ENCODE data around the gene SLC1A2.

SLC1A2 gene

DNA sequence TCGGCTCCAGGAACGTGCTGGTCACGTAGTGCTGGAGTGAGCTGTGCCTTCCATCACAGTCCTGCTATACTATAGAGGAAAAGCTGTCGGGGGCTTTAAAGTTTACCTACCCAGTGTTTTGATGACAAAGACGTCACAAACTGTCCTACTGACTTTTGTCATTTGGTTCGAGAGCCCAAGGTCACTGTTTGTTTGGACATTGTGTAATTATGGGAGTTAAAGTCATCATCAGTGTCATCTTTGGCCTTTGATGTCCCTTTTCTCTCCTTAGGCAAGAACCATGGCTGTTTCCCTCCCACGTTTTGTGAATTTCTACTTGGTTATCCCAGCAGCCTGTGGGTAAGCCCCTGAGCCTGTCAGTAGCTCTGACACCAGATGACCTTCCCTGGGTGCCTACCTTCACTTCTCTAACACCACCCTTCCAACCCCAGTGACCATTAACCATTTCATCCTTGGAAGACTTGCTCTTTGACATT is 59.3 kb downstream of the SLC1A2 start:
- intact Hi-C loops (cut with micrococcal nuclease) = no loop called here
- peak overlapping the region; percentile 53 for H3K27ac Mint-ChIP-seq
- no peaks in the 10 kb centered on the region for H3K27me3 Mint-ChIP-seq
- no peaks in the 10 kb centered on the region for H3K36me3 Mint-ChIP-seq (ENCODE audit: low read depth)
- H3K9me3 Mint-ChIP-seq = no peaks in the 10 kb centered on the region
- H3K4me3 Mint-ChIP-seq = no peak overlapping the region
- H3K4me1 Mint-ChIP-seq (ENCODE audit: low read depth) = peaks cover 38% of the 10 kb centered on the region

- Mint-ChIP-seq H3K4me1 (ENCODE audit: low read depth) (peaks cover 38% of the 10 kb centered on the region), H3K27ac (peak overlapping the region; percentile 53), H3K27me3 (no peaks in the 10 kb centered on the region), H3K9me3 (no peaks in the 10 kb centered on the region), H3K36me3 (ENCODE audit: low read depth) (no peaks in the 10 kb centered on the region), H3K4me3 (no peak overlapping the region)
- intact Hi-C loops (cut with micrococcal nuclease) = no loop called here
Measured at GRCh38 chr11:35359321-35360054, 59.9 kb downstream of the SLC1A2 start.

DNA sequence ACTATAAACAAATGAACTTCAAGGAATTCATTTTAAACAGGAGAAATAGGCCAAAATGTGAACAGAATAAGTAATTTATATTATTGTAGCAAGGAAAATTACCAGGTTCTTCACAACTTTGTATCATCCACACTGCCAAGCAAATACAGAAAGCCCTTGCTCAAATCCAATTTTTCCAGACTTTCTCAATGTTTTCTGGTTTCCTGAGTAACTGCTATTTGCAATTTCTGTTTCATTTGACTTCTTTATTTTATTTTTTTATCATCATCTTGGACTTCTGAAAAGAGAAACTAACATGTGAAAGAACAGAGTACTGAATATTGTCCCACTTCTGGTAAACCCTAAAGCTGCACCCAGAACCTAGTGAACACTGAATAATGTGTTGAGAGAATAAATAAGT is 61.0 kb downstream of the SLC1A2 start:
- Mint-ChIP-seq H3K4me3 (no peak overlapping the region), H3K27me3 (no peaks in the 10 kb centered on the region), H3K9me3 (no peaks in the 10 kb centered on the region), H3K36me3 (ENCODE audit: low read depth) (no peaks in the 10 kb centered on the region), H3K4me1 (ENCODE audit: low read depth) (peaks cover 31% of the 10 kb centered on the region), H3K27ac (no peak overlapping the region)
- intact Hi-C loops (cut with micrococcal nuclease) = no loop called here

DNA sequence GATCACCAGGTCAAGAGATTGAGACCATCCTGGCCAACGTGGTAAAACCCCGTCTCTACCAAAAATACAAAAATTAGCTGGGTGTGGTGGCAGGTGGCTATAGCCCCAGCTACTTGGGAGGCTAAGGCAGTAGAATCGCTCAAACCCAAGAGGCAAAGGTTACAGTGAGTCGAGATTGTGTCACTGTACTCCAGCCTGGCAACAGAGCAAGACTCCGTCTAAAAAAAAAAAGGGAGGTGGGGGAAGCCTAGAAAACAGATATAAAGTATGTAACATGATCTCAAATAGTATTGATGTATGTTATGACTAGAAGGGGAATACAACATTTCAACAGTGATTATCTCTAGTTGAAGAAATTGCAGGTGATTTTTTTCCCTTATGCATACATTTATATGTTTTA is 61.4 kb downstream of the SLC1A2 start:
- Mint-ChIP-seq H3K4me1 (ENCODE audit: low read depth) (peaks cover 31% of the 10 kb centered on the region), H3K27ac (no peak overlapping the region), H3K27me3 (no peaks in the 10 kb centered on the region), H3K4me3 (no peak overlapping the region), H3K9me3 (no peaks in the 10 kb centered on the region), H3K36me3 (ENCODE audit: low read depth) (no peaks in the 10 kb centered on the region)
- intact Hi-C loops (cut with micrococcal nuclease) = no loop called here

DNA sequence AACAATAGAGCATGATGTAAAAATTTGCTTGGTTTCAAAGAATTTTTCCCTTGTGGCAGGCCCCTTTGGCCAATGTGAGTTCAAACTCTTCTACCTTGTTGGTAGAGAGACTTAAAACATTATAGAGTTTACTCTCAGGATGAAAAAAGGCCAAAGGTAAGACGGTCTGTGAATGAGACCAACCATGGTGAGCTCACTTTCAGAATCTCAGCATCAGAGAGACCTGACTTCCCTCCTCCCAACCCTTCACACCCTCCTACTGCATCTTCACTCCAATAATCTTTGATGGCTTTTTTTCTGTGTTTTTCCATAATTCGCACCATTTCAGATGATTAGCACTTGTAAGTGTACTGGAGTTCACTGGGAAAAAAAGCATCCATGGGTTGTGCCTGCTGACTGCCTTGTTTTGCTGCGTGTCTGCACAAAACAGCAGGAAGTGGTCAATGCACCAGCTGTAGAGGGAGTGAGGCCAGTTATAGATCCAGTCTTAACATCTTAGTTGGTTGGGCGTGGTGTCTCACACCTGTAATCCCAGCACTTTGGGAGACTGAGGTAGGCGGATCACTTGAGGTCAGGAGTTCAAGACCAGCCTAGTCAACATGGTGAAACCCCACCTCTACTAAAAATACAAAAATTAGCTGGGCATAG is 64.1 kb downstream of the SLC1A2 start:
- intact Hi-C loops (cut with micrococcal nuclease) = no loop called here
- H3K4me3 Mint-ChIP-seq = no peak overlapping the region
- H3K27ac Mint-ChIP-seq = no peak overlapping the region

GRCh38 chr11:35354644-35355043 is 64.7 kb downstream of the SLC1A2 start:
- H3K36me3 Mint-ChIP-seq (ENCODE audit: low read depth) = no peaks in the 10 kb centered on the region
- intact Hi-C loops (cut with micrococcal nuclease) = no loop called here
- no peaks in the 10 kb centered on the region for H3K9me3 Mint-ChIP-seq
- H3K27me3 Mint-ChIP-seq = no peaks in the 10 kb centered on the region
- H3K27ac Mint-ChIP-seq = no peak overlapping the region
- peaks cover 41% of the 10 kb centered on the region for H3K4me1 Mint-ChIP-seq (ENCODE audit: low read depth)
- no peak overlapping the region for H3K4me3 Mint-ChIP-seq

More for the DNA sequence above, 64.1 kb downstream of the SLC1A2 start:
- no peaks in the 10 kb centered on the region for H3K36me3 Mint-ChIP-seq (ENCODE audit: low read depth)
- H3K27me3 Mint-ChIP-seq = no peaks in the 10 kb centered on the region
- H3K9me3 Mint-ChIP-seq = no peaks in the 10 kb centered on the region
- H3K4me1 Mint-ChIP-seq (ENCODE audit: low read depth) = peaks cover 44% of the 10 kb centered on the region

DNA sequence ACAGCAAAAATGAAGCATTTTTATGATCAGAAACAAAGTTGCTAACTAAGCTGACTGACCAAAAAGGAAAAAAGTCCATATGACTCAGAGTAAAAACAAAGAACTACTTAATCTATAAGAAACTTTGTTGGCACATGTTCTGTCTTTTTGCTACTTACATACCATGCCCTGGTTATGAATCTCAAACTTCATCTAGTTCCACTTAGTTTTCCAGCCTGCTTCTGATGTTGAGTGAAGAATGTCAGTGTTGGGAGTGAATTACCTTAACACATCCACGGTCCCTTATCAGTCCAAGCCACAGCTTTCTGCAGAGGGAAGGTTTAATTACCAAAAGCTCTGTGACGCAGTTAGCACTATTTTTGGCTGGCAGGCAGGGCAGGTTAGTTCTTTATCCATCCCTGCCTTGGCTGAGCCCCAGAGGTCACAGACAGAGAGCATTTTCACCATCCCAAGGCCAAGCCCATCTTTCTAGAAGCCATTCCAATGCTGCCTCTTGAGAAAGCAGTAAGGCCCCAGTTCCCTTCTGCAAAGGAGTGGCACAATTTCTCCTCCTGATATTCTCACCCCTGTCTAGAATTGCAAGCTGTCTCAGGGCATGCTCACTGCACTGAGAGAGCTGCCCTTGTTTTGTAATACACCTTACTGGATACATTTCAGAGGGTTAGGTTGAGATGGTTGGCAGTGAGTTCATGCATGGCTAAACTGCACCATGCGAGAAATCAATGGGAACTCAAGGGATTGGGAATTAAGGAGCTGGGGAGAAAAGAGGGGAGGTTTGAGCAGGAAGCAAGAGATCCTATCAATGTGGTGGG is 67.1 kb downstream of the SLC1A2 start:
- no peaks in the 10 kb centered on the region for H3K9me3 Mint-ChIP-seq
- intact Hi-C loops (cut with micrococcal nuclease) = no loop called here
- H3K4me3 Mint-ChIP-seq = no peak overlapping the region
- H3K27me3 Mint-ChIP-seq = no peaks in the 10 kb centered on the region
- peaks cover 58% of the 10 kb centered on the region for H3K4me1 Mint-ChIP-seq (ENCODE audit: low read depth)
- no peaks in the 10 kb centered on the region for H3K36me3 Mint-ChIP-seq (ENCODE audit: low read depth)
- H3K27ac Mint-ChIP-seq = peak overlapping the region; percentile 56

GRCh38 chr11:35349897-35350296 is 69.5 kb downstream of the SLC1A2 start:
- H3K4me1 Mint-ChIP-seq (ENCODE audit: low read depth) = peaks cover 75% of the 10 kb centered on the region

DNA sequence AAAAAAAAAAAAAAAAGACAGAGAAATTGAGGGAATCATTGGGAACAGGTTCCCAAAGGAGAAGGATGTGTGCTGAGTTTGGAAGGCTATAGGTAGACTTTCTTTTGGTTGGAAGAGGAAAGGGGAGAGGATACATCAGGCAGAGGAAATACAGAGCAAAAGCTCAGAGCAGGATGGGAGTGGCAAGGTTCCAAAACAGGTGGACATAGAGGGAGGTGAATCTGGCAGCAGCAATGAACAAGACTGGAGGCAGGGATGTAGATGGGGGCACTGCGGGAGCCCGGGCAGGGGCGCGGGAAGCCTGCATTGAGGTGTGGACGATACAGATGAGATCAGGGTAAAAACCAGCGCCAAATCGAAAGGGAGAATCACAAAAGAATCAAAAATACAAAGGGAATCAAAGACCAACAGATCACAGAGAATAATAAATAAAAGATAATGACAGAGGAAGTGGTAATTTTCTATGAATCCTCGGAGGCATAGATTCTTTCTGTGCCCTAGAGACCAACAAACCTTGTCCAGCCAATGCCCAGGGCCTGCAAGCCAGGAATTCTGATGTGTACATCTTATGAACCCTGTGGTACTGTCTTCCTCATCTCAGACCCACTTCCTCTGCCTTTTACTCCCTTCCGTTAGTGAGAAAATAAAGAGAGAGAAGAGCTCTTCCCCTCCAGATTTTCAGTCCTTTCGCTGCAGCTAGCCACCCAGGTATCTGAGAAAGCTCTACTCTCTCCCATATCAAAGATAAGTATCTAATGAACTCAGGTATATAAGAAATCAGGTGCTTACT is 70.3 kb downstream of the SLC1A2 start:
- peaks cover 81% of the 10 kb centered on the region for H3K4me1 Mint-ChIP-seq (ENCODE audit: low read depth)
- no peaks in the 10 kb centered on the region for H3K27me3 Mint-ChIP-seq

More at GRCh38 chr11:35349897-35350296, 69.5 kb downstream of the SLC1A2 start:
- peak overlapping the region; percentile 82 for H3K27ac Mint-ChIP-seq
- intact Hi-C loops (cut with micrococcal nuclease) = loop anchor here (5.0 kb wide), 2 partner anchors 32 to 38 kb away; no protein-coding TSS in a partner anchor
- no peaks in the 10 kb centered on the region for H3K36me3 Mint-ChIP-seq (ENCODE audit: low read depth)
- H3K4me3 Mint-ChIP-seq = no peak overlapping the region
- no peaks in the 10 kb centered on the region for H3K27me3 Mint-ChIP-seq
- H3K9me3 Mint-ChIP-seq = no peaks in the 10 kb centered on the region

GRCh38 chr11:35347921-35348331 is 71.4 kb downstream of the SLC1A2 start:
- Mint-ChIP-seq H3K9me3 (no peaks in the 10 kb centered on the region), H3K27ac (peak overlapping the region; percentile 82), H3K27me3 (no peaks in the 10 kb centered on the region), H3K36me3 (ENCODE audit: low read depth) (no peaks in the 10 kb centered on the region), H3K4me1 (ENCODE audit: low read depth) (peaks cover 87% of the 10 kb centered on the region), H3K4me3 (no peak overlapping the region)
- intact Hi-C loops (cut with micrococcal nuclease) = loop anchor here (5.0 kb wide), 2 partner anchors 34 to 36 kb away; no protein-coding TSS in a partner anchor

More for the DNA sequence above, 70.3 kb downstream of the SLC1A2 start:
- intact Hi-C loops (cut with micrococcal nuclease) = loop anchor here (5.0 kb wide), 2 partner anchors 33 to 37 kb away; no protein-coding TSS in a partner anchor
- H3K9me3 Mint-ChIP-seq = no peaks in the 10 kb centered on the region
- H3K27ac Mint-ChIP-seq = peak overlapping the region; percentile 82
- no peaks in the 10 kb centered on the region for H3K36me3 Mint-ChIP-seq (ENCODE audit: low read depth)
- no peak overlapping the region for H3K4me3 Mint-ChIP-seq

- Mint-ChIP-seq H3K27ac (peak overlapping the region; percentile 82), H3K4me3 (no peak overlapping the region), H3K36me3 (ENCODE audit: low read depth) (no peaks in the 10 kb centered on the region), H3K27me3 (no peaks in the 10 kb centered on the region), H3K9me3 (no peaks in the 10 kb centered on the region), H3K4me1 (ENCODE audit: low read depth) (peaks cover 87% of the 10 kb centered on the region)
- intact Hi-C loops (cut with micrococcal nuclease) = loop anchor here (5.0 kb wide), 2 partner anchors 35 kb away; no protein-coding TSS in a partner anchor
Measured at GRCh38 chr11:35347173-35347878, 72.0 kb downstream of the SLC1A2 start.

- Mint-ChIP-seq H3K9me3 (no peaks in the 10 kb centered on the region), H3K27ac (peak overlapping the region; percentile 82), H3K36me3 (ENCODE audit: low read depth) (no peaks in the 10 kb centered on the region), H3K27me3 (no peaks in the 10 kb centered on the region), H3K4me1 (ENCODE audit: low read depth) (peaks cover 81% of the 10 kb centered on the region), H3K4me3 (no peak overlapping the region)
- intact Hi-C loops (cut with micrococcal nuclease) = loop anchor here (5.0 kb wide), 2 partner anchors 34 to 36 kb away; no protein-coding TSS in a partner anchor
Measured at GRCh38 chr11:35346472-35347156, 72.7 kb downstream of the SLC1A2 start.

Measured in dendritic cell treated with granulocyte-macrophage colony-stimulating factor and Interleukin-4, amounts not matched to agents 40 ng/mL and 50 ng/mL, for 4 days (primary cell).